ENCODE measurements around the gene PLPP3.

The PLPP3 gene

GRCh38 chr1:56575865-56576264 lies 3.5 kb downstream of the PLPP3 start:
- Histone ChIP-seq H3K9me3 (ENCODE audit: control insufficient read depth, insufficient read depth, low read depth, low read length) (no peaks in the 10 kb centered on the region), H3K9ac (ENCODE audit: low read length) (no peak overlapping the region), H3K36me3 (ENCODE audit: control insufficient read depth, insufficient read depth, low read length) (no peaks in the 10 kb centered on the region; the same call in 1 of the 2 replicates), H3K4me3 (ENCODE audit: low read depth, low read length) (peak overlapping the region; percentile 95), H3K4me1 (ENCODE audit: control insufficient read depth, insufficient read depth, low read length) (peaks cover 54% of the 10 kb centered on the region), H3K27me3 (ENCODE audit: control insufficient read depth, insufficient read depth, low read length) (no peaks in the 10 kb centered on the region), H3K27ac (ENCODE audit: low read depth, low read length) (no peak overlapping the region)

DNA sequence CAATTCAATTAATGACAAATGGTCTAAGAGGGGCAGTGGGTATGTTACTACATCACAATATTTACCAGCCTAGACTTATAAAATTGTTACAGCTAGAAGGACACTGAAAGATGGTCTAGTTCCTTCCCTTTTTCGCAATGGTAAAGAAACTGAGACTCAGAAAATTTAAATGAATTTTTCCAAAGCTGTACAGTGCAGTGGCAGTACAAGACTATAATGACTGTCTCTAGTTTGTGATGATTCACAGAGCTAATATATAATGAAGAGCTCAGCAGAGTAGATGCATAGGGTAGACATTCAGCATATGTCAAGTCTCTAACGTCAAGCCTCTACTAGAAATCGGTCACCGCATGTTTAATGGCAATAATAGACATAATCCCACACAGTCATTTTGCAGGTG lies 4.6 kb downstream of the PLPP3 start:
- Histone ChIP-seq H3K4me1 (ENCODE audit: control insufficient read depth, insufficient read depth, low read length) (peaks cover 59% of the 10 kb centered on the region), H3K27ac (ENCODE audit: low read depth, low read length) (no peak overlapping the region), H3K36me3 (ENCODE audit: control insufficient read depth, insufficient read depth, low read length) (no peaks in the 10 kb centered on the region; the same call in 1 of the 2 replicates), H3K9me3 (ENCODE audit: control insufficient read depth, insufficient read depth, low read depth, low read length) (no peaks in the 10 kb centered on the region), H3K4me3 (ENCODE audit: low read depth, low read length) (peak overlapping the region; percentile 95; the same call in 1 of the 2 replicates), H3K9ac (ENCODE audit: low read length) (no peak overlapping the region), H3K27me3 (ENCODE audit: control insufficient read depth, insufficient read depth, low read length) (no peaks in the 10 kb centered on the region)

GRCh38 chr1:56573311-56573710 lies 6.1 kb downstream of the PLPP3 start:
- Histone ChIP-seq H3K9me3 (ENCODE audit: control insufficient read depth, insufficient read depth, low read depth, low read length) (no peaks in the 10 kb centered on the region), H3K4me1 (ENCODE audit: control insufficient read depth, insufficient read depth, low read length) (peaks cover 62% of the 10 kb centered on the region), H3K27me3 (ENCODE audit: control insufficient read depth, insufficient read depth, low read length) (no peaks in the 10 kb centered on the region), H3K36me3 (ENCODE audit: control insufficient read depth, insufficient read depth, low read length) (no peaks in the 10 kb centered on the region), H3K9ac (ENCODE audit: low read length) (no peak overlapping the region), H3K27ac (ENCODE audit: low read depth, low read length) (no peak overlapping the region), H3K4me3 (ENCODE audit: low read depth, low read length) (no peak overlapping the region)

DNA sequence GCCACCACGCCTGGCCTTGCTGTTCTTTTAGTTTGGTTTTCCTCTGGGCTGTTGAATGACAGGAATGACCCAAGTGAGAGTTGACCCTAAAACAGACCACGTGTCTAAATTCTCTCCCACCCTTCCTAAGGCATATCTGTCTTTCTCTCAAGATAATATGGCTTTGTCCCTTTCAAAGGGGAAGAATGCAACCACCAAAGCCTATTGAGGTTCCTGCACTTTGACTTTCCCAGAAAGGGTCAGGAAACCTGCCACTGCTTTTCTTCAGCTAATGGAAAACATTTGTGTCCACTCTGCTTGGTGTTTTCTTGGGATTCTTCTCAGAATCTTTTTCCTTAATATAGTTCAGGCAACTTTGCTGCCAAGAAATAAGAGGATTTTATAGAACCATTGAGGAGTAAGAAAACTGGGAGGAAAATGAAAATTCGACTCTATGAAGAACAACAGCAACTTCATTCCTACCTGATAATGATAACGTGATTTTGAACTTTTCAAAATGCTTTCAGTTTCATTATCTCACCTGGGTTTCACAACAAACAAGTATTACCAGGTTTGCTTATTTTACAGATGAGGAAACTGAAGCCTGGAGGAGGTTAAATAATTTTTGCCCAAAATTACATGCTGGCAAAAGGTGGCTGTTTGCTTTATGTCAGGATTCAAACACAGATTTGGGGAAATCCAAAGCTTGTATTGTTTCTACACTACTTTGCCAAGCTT lies 6.9 kb downstream of the PLPP3 start:
- Histone ChIP-seq H3K9me3 (ENCODE audit: control insufficient read depth, insufficient read depth, low read depth, low read length) (no peaks in the 10 kb centered on the region), H3K36me3 (ENCODE audit: control insufficient read depth, insufficient read depth, low read length) (no peaks in the 10 kb centered on the region), H3K4me1 (ENCODE audit: control insufficient read depth, insufficient read depth, low read length) (peaks cover 62% of the 10 kb centered on the region), H3K9ac (ENCODE audit: low read length) (no peak overlapping the region), H3K27ac (ENCODE audit: low read depth, low read length) (no peak overlapping the region), H3K4me3 (ENCODE audit: low read depth, low read length) (no peak overlapping the region), H3K27me3 (ENCODE audit: control insufficient read depth, insufficient read depth, low read length) (no peaks in the 10 kb centered on the region)

DNA sequence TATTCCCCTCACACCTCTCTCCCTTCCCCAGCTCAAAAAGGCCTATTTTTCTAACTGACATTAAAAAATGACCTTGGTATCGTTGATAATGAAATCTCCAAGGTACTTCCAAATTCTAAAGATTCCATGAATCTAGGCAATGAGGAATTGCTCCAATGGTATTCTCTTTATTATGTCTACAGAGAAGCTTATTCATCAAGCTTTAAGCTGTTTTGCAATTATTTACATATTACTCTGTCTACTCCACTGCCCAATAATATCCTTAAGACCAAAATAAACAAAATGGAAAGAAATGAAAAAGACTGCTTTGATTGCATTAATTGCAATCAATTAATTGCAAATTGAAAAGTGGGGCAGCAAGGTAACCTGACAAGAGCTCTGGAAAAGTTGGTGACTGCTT lies 7.9 kb downstream of the PLPP3 start:
- Histone ChIP-seq H3K9me3 (ENCODE audit: control insufficient read depth, insufficient read depth, low read depth, low read length) (no peaks in the 10 kb centered on the region), H3K36me3 (ENCODE audit: control insufficient read depth, insufficient read depth, low read length) (no peaks in the 10 kb centered on the region), H3K4me3 (ENCODE audit: low read depth, low read length) (no peak overlapping the region; the same call in 1 of the 2 replicates), H3K27me3 (ENCODE audit: control insufficient read depth, insufficient read depth, low read length) (no peaks in the 10 kb centered on the region), H3K27ac (ENCODE audit: low read depth, low read length) (no peak overlapping the region), H3K9ac (ENCODE audit: low read length) (no peak overlapping the region), H3K4me1 (ENCODE audit: control insufficient read depth, insufficient read depth, low read length) (peaks cover 64% of the 10 kb centered on the region)

DNA sequence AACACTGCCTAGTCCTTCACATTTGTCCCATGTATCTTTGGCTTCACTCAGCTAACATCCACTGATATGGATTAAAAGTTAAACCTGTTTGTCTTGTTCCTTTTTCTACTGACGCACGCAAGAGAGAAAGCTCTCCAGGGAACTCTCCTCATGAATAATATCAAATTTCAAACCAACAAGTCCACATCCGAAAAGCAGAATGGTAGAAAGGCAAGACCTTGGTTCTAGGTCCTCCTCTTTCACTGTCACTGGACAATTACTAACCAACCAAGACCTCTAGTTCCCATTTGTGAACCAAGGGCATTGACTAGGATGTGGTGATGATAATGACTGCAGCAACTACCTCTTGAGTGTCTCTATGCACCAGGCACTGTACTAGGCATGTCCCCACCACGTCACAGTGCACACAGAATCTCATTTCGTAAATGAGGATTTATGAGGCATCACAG lies 8.4 kb downstream of the PLPP3 start:
- peaks cover 67% of the 10 kb centered on the region for H3K4me1 ChIP-seq (ENCODE audit: control insufficient read depth, insufficient read depth, low read length)
- no peaks in the 10 kb centered on the region for H3K27me3 ChIP-seq (ENCODE audit: control insufficient read depth, insufficient read depth, low read length)
- no peak overlapping the region for H3K27ac ChIP-seq (ENCODE audit: low read depth, low read length)
- no peaks in the 10 kb centered on the region for H3K9me3 ChIP-seq (ENCODE audit: control insufficient read depth, insufficient read depth, low read depth, low read length)
- H3K4me3 ChIP-seq (ENCODE audit: low read depth, low read length) = no peak overlapping the region; the same call in 1 of the 2 replicates
- no peaks in the 10 kb centered on the region for H3K36me3 ChIP-seq (ENCODE audit: control insufficient read depth, insufficient read depth, low read length)
- no peak overlapping the region for H3K9ac ChIP-seq (ENCODE audit: low read length)

DNA sequence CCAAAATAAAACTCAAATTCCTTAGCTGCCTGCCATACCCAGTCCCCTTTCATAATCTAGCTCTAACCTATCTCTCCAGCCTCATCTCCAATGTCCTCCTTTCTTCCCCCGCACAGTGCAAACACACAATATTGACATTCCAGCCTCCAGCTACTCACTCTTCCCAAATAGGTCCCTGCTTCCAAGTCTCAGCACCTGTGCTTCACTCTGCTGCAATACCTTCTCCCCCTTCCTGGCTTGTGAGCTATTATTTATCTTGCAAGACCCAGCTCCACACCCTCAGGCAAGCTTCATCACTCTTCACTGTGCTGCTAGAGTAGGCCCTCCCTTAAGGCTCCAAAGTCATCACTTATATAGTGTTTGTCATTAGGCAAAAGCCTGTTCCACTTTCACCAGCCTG lies 9.7 kb downstream of the PLPP3 start:
- Histone ChIP-seq H3K27ac (ENCODE audit: low read depth, low read length) (no peak overlapping the region), H3K9ac (ENCODE audit: low read length) (no peak overlapping the region), H3K9me3 (ENCODE audit: control insufficient read depth, insufficient read depth, low read depth, low read length) (no peaks in the 10 kb centered on the region), H3K27me3 (ENCODE audit: control insufficient read depth, insufficient read depth, low read length) (no peaks in the 10 kb centered on the region), H3K4me1 (ENCODE audit: control insufficient read depth, insufficient read depth, low read length) (peaks cover 65% of the 10 kb centered on the region), H3K4me3 (ENCODE audit: low read depth, low read length) (no peak overlapping the region), H3K36me3 (ENCODE audit: control insufficient read depth, insufficient read depth, low read length) (no peaks in the 10 kb centered on the region)

GRCh38 chr1:56566994-56567393 lies 12.4 kb downstream of the PLPP3 start:
- Histone ChIP-seq H3K9ac (ENCODE audit: low read length) (no peak overlapping the region), H3K4me1 (ENCODE audit: control insufficient read depth, insufficient read depth, low read length) (peaks cover 74% of the 10 kb centered on the region), H3K9me3 (ENCODE audit: control insufficient read depth, insufficient read depth, low read depth, low read length) (no peaks in the 10 kb centered on the region), H3K4me3 (ENCODE audit: low read depth, low read length) (no peak overlapping the region), H3K27ac (ENCODE audit: low read depth, low read length) (no peak overlapping the region), H3K36me3 (ENCODE audit: control insufficient read depth, insufficient read depth, low read length) (no peaks in the 10 kb centered on the region), H3K27me3 (ENCODE audit: control insufficient read depth, insufficient read depth, low read length) (no peaks in the 10 kb centered on the region)

GRCh38 chr1:56566061-56566744 lies 13.2 kb downstream of the PLPP3 start:
- no peaks in the 10 kb centered on the region for H3K27me3 ChIP-seq (ENCODE audit: control insufficient read depth, insufficient read depth, low read length)
- no peaks in the 10 kb centered on the region for H3K36me3 ChIP-seq (ENCODE audit: control insufficient read depth, insufficient read depth, low read length)
- peak overlapping the region; percentile 2 for H3K9ac ChIP-seq (ENCODE audit: low read length)
- peaks cover 68% of the 10 kb centered on the region for H3K4me1 ChIP-seq (ENCODE audit: control insufficient read depth, insufficient read depth, low read length)
- peak overlapping the region; percentile 52; the same call in 1 of the 2 replicates for H3K27ac ChIP-seq (ENCODE audit: low read depth, low read length)
- H3K4me3 ChIP-seq (ENCODE audit: low read depth, low read length) = no peak overlapping the region
- H3K9me3 ChIP-seq (ENCODE audit: control insufficient read depth, insufficient read depth, low read depth, low read length) = no peaks in the 10 kb centered on the region

DNA sequence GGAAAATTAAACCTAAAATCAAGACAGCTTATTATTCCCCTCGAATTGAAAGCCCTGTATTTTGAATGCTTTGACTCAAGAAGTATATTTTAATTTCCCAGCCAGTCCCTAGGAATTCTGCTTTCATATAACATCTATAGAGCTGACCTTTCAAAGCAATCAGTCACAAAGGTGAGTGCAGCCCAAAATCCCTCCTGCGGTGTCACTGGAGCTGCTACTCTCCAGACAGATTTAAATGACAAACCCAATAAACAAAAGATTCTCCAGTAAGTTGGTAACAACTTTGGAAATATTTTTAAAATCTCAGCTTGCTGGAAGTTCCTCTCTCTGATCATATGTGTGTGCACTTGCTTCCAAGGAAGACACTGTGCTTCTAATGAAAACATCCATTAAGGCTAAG lies 14.7 kb downstream of the PLPP3 start:
- Histone ChIP-seq H3K9ac (ENCODE audit: low read length) (peak overlapping the region; percentile 38), H3K4me3 (ENCODE audit: low read depth, low read length) (peak overlapping the region; percentile 19), H3K4me1 (ENCODE audit: control insufficient read depth, insufficient read depth, low read length) (peaks cover 63% of the 10 kb centered on the region), H3K36me3 (ENCODE audit: control insufficient read depth, insufficient read depth, low read length) (no peaks in the 10 kb centered on the region), H3K27me3 (ENCODE audit: control insufficient read depth, insufficient read depth, low read length) (no peaks in the 10 kb centered on the region), H3K9me3 (ENCODE audit: control insufficient read depth, insufficient read depth, low read depth, low read length) (no peaks in the 10 kb centered on the region), H3K27ac (ENCODE audit: low read depth, low read length) (peak overlapping the region; percentile 79)

GRCh38 chr1:56563568-56563967 lies 15.8 kb downstream of the PLPP3 start:
- no peaks in the 10 kb centered on the region for H3K9me3 ChIP-seq (ENCODE audit: control insufficient read depth, insufficient read depth, low read depth, low read length)
- H3K36me3 ChIP-seq (ENCODE audit: control insufficient read depth, insufficient read depth, low read length) = no peaks in the 10 kb centered on the region
- 0 out of 2 replicates have a peak overlapping the region, but pooled peaks have one; percentile 22 for H3K27ac ChIP-seq (ENCODE audit: low read depth, low read length)
- H3K4me3 ChIP-seq (ENCODE audit: low read depth, low read length) = no peak overlapping the region
- H3K27me3 ChIP-seq (ENCODE audit: control insufficient read depth, insufficient read depth, low read length) = no peaks in the 10 kb centered on the region
- H3K4me1 ChIP-seq (ENCODE audit: control insufficient read depth, insufficient read depth, low read length) = peaks cover 61% of the 10 kb centered on the region
- no peak overlapping the region for H3K9ac ChIP-seq (ENCODE audit: low read length)
